HFFc6 (cell line): ENCODE measurements around the gene SLC7A8. TPM values are rescaled to one million over a fixed set of nuclear protein-coding genes. Genes with fewer than 3 reads are reported as not detected.

Source experiments
- DNase-seq: peaks from one replicate; pipeline ENCODE4 v3.0.0-alpha.2; 2018
- H3K27ac Mint-ChIP-seq: 2 replicates; pipeline ENCODE4 v1.8.0; 2020; ENCODE audit warnings: mild to moderate bottlenecking, mixed read lengths
- H3K27me3 Mint-ChIP-seq: 2 replicates; pipeline ENCODE4 v1.8.0; 2021; ENCODE audit warnings: mild to moderate bottlenecking, moderate library complexity, mixed read lengths; ENCODE audit not compliant: insufficient read depth
- H3K36me3 Mint-ChIP-seq: 2 replicates; pipeline ENCODE4 v1.8.0; 2021; ENCODE audit warnings: low read depth, mixed read lengths
- H3K4me1 Mint-ChIP-seq: 2 replicates; pipeline ENCODE4 v1.8.0; 2020; ENCODE audit warnings: low read depth, mixed read lengths
- H3K4me3 Mint-ChIP-seq: 2 replicates; pipeline ENCODE4 v1.8.0; 2020; ENCODE audit warnings: mild to moderate bottlenecking, moderate library complexity, mixed read lengths
- H3K9me3 Mint-ChIP-seq: 2 replicates; pipeline ENCODE4 v1.8.0; 2020; ENCODE audit warnings: mild to moderate bottlenecking, mixed read lengths
- CTCF ChIP-seq: fragments of 200-600 bp; sonication (generic); IDR thresholded peaks from 2 replicates; pipeline ENCODE4 v1.5.0; 2021; ENCODE audit warnings: antibody characterized with exemption, mild to moderate bottlenecking
- total RNA-seq, 6 experiments: library from RNA; stranded (reverse); fragmentation: NEBNext Ultra II Directional; extraction: Animal tissue kit (Norgen Biotek cat#: 25700); gene quantifications; 2 replicates in 1 of 6; 3 replicates in 5 of 6; pipeline ENCODE4 v1.2.3, GENCODE V29; 2021

Gene SLC7A8
- total RNA-seq, 6 experiments from 2014 or later, result 13.0 to 24.2 (median 23.3) TPM

GRCh38 chr14:23106747-23107045, 76.8 kb downstream of the SLC7A8 start:
- no peak for DNase-seq
- Mint-ChIP-seq H3K4me1 (peaks cover 13% of the 10 kb centered on the region), H3K27ac (no peak overlapping the region), H3K4me3 (no peak overlapping the region), H3K36me3 (no peaks in the 10 kb centered on the region), H3K27me3 (no peaks in the 10 kb centered on the region; the same call in 1 of the 2 replicates), H3K9me3 (no peaks in the 10 kb centered on the region)
- TF ChIP-seq CTCF, result no peak

GRCh38 chr14:23105348-23105824, 78.1 kb downstream of the SLC7A8 start:
- Mint-ChIP-seq H3K9me3 (no peaks in the 10 kb centered on the region), H3K4me1 (peaks cover 13% of the 10 kb centered on the region), H3K4me3 (no peak overlapping the region), H3K36me3 (no peaks in the 10 kb centered on the region), H3K27me3 (no peaks in the 10 kb centered on the region; the same call in 1 of the 2 replicates), H3K27ac (no peak overlapping the region)
- no peak for TF ChIP-seq CTCF
- no peak for DNase-seq

- H3K4me1 Mint-ChIP-seq, result peaks cover 13% of the 10 kb centered on the region
- no peak for DNase-seq
- no peak for TF ChIP-seq CTCF
- no peaks in the 10 kb centered on the region for H3K36me3 Mint-ChIP-seq
- no peaks in the 10 kb centered on the region for H3K9me3 Mint-ChIP-seq
- H3K27me3 Mint-ChIP-seq, result no peaks in the 10 kb centered on the region; the same call in 1 of the 2 replicates
- no peak within 1 kb of the TSS for H3K4me3 Mint-ChIP-seq
- no peak within 1 kb of the TSS for H3K27ac Mint-ChIP-seq
Observed at GRCh38 chr14:23104591-23105347, 78.7 kb downstream of the SLC7A8 start, which contains the start of gene CIROP. Gene CIROP (minus strand): TSS chr14:23104989. CDS start chr14:23104920, 69 bp downstream.

- Mint-ChIP-seq H3K36me3 (peaks cover 2% of the 10 kb centered on the region; the same call in 1 of the 2 replicates), H3K4me1 (peaks cover 13% of the 10 kb centered on the region), H3K9me3 (no peaks in the 10 kb centered on the region), H3K4me3 (no peak overlapping the region), H3K27me3 (no peaks in the 10 kb centered on the region; the same call in 1 of the 2 replicates), H3K27ac (no peak overlapping the region)
- TF ChIP-seq CTCF, result no peak
- DNase-seq, result no peak
Observed at GRCh38 chr14:23104070-23104590, 79.3 kb downstream of the SLC7A8 start.

- Mint-ChIP-seq H3K27me3 (no peaks in the 10 kb centered on the region; the same call in 1 of the 2 replicates), H3K4me1 (peaks cover 13% of the 10 kb centered on the region), H3K9me3 (no peaks in the 10 kb centered on the region), H3K27ac (no peak overlapping the region), H3K4me3 (no peak overlapping the region), H3K36me3 (peaks cover 4% of the 10 kb centered on the region; the same call in 1 of the 2 replicates)
- no peak for TF ChIP-seq CTCF
- DNase-seq, result no peak
Observed at GRCh38 chr14:23103581-23103980, 79.9 kb downstream of the SLC7A8 start.
